ENCODE results near the gene SMCR8. TPM values are rescaled to one million over a fixed set of nuclear protein-coding genes. Genes with fewer than 3 reads are reported as not detected.

Gene SMCR8
- polyA plus RNA-seq, 3 donors, result 2.4 to 24.4 (median 5.3) TPM

- H3K4me3 Mint-ChIP-seq, result no peak overlapping the region
Measured at GRCh38 chr17:18326572-18326971, 11.5 kb downstream of the SMCR8 start.

GRCh38 chr17:18327093-18327492 is 12.0 kb downstream of the SMCR8 start:
- peaks cover 24% of the 10 kb centered on the region for H3K4me1 Mint-ChIP-seq
- H3K36me3 ChIP-seq (replicated peaks in 1 of 2; ENCODE audit: control insufficient read depth in 1 of 2, insufficient read depth in 2 of 2, low read length in 2 of 2), result peaks cover 84 to 99% of the 10 kb centered on the region in 2 donors
- peaks cover 13 to 23% of the 10 kb centered on the region in 2 donors for H3K4me1 ChIP-seq (ENCODE audit: control insufficient read depth in 1 of 2, insufficient read depth in 2 of 2, low read length in 2 of 2)

More at GRCh38 chr17:18326572-18326971, 11.5 kb downstream of the SMCR8 start:
- peaks cover 13 to 23% of the 10 kb centered on the region in 2 donors for H3K4me1 ChIP-seq (ENCODE audit: control insufficient read depth in 1 of 2, insufficient read depth in 2 of 2, low read length in 2 of 2)
- peak overlapping the region in 1 of 2 donors; percentile 73 for H3K27ac ChIP-seq (ENCODE audit: low read depth in 1 of 2, low read length in 2 of 2)
- peaks cover 93% of the 10 kb centered on the region for H4K20me1 ChIP-seq (ENCODE audit: insufficient read depth, low read length)
- Mint-ChIP-seq H3K27ac (peak overlapping the region in 4 of 7 donors; percentile 14 to 58 (median 38)), H3K9me3 (no peaks in the 10 kb centered on the region), H3K36me3 (peaks cover 82 to 96% of the 10 kb centered on the region in 2 donors), H3K27me3 (ENCODE audit: low read depth in 3 of 3) (no peaks in the 10 kb centered on the region), H3K4me1 (peaks cover 24% of the 10 kb centered on the region)
- no peaks in the 10 kb centered on the region for H3K9me3 ChIP-seq (replicated peaks in 1 of 2; ENCODE audit: control insufficient read depth in 1 of 2, insufficient read depth in 1 of 2, low read length in 2 of 2)
- no peak for DNase-seq
- H2AFZ ChIP-seq (ENCODE audit: insufficient read depth, low read depth, low read length, poor library complexity, severe bottlenecking), result no peak overlapping the region
- no peak for TF ChIP-seq CTCF (IDR thresholded peaks at IDR 0.05)
- no peak overlapping the region for H3K4me3 ChIP-seq (replicated peaks in 1 of 3; ENCODE audit: low read depth in 2 of 3, low read length in 3 of 3)
- H3K79me2 ChIP-seq (ENCODE audit: insufficient read depth, low read length), result peaks cover 71% of the 10 kb centered on the region
- H3K4me2 ChIP-seq (replicated peaks; ENCODE audit: extremely low read depth, low read length, poor library complexity, severe bottlenecking), result no peak overlapping the region
- H3K27me3 ChIP-seq (ENCODE audit: control insufficient read depth in 2 of 2, insufficient read depth in 2 of 2, low read length in 2 of 2), result no peaks in the 10 kb centered on the region
- WGBS (ENCODE audit: insufficient coverage), result 85% methylated on average over 4 of the region's 6 CpGs
- H3K9ac ChIP-seq (ENCODE audit: insufficient read depth, low read length, poor library complexity, severe bottlenecking), result no peak overlapping the region
- intact Hi-C loops (cut with micrococcal nuclease), result no loop called here
- peaks cover 84 to 98% of the 10 kb centered on the region in 2 donors for H3K36me3 ChIP-seq (replicated peaks in 1 of 2; ENCODE audit: control insufficient read depth in 1 of 2, insufficient read depth in 2 of 2, low read length in 2 of 2)

More at GRCh38 chr17:18327093-18327492, 12.0 kb downstream of the SMCR8 start:
- no peak overlapping the region for H3K4me3 ChIP-seq (replicated peaks in 1 of 3; ENCODE audit: low read depth in 2 of 3, low read length in 3 of 3)
- no peak for DNase-seq
- peaks cover 88% of the 10 kb centered on the region for H4K20me1 ChIP-seq (ENCODE audit: insufficient read depth, low read length)
- Mint-ChIP-seq H3K9me3 (no peaks in the 10 kb centered on the region), H3K27me3 (ENCODE audit: low read depth in 3 of 3) (no peaks in the 10 kb centered on the region), H3K27ac (peak overlapping the region in 3 of 7 donors; percentile 16 to 58 (median 46)), H3K36me3 (peaks cover 85 to 96% of the 10 kb centered on the region in 2 donors), H3K4me3 (no peak overlapping the region)
- peak overlapping the region in 1 of 2 donors; percentile 73 for H3K27ac ChIP-seq (ENCODE audit: low read depth in 1 of 2, low read length in 2 of 2)
- WGBS (ENCODE audit: insufficient coverage), result 100% methylated on average over 1 of the region's 2 CpGs
- TF ChIP-seq CTCF (IDR thresholded peaks at IDR 0.05), result no peak
- intact Hi-C loops (cut with micrococcal nuclease), result no loop called here
- H2AFZ ChIP-seq (ENCODE audit: insufficient read depth, low read depth, low read length, poor library complexity, severe bottlenecking), result no peak overlapping the region
- H3K27me3 ChIP-seq (ENCODE audit: control insufficient read depth in 2 of 2, insufficient read depth in 2 of 2, low read length in 2 of 2), result no peaks in the 10 kb centered on the region
- H3K9ac ChIP-seq (ENCODE audit: insufficient read depth, low read length, poor library complexity, severe bottlenecking), result no peak overlapping the region
- H3K4me2 ChIP-seq (replicated peaks; ENCODE audit: extremely low read depth, low read length, poor library complexity, severe bottlenecking), result no peak overlapping the region
- peaks cover 66% of the 10 kb centered on the region for H3K79me2 ChIP-seq (ENCODE audit: insufficient read depth, low read length)
- no peaks in the 10 kb centered on the region for H3K9me3 ChIP-seq (replicated peaks in 1 of 2; ENCODE audit: control insufficient read depth in 1 of 2, insufficient read depth in 1 of 2, low read length in 2 of 2)

Data from CD14-positive monocyte (primary cell).